ENCODE results near the gene RERE.

Gene RERE

GRCh38 chr1:8543965-8544364, 273.5 kb downstream of the RERE start:
- H3K4me3 ChIP-seq (ENCODE audit: low read length) = no peak overlapping the region
- TF ChIP-seq ZNF274 (IDR thresholded peaks at IDR 0.05; ENCODE audit: low read depth, low read length) = no peak

GRCh38 chr1:8541961-8542521, 275.4 kb downstream of the RERE start:
- H3K4me3 ChIP-seq (ENCODE audit: low read length) = no peak overlapping the region
- TF ChIP-seq ZNF274 (IDR thresholded peaks at IDR 0.05; ENCODE audit: low read depth, low read length) = no peak

GRCh38 chr1:8540971-8541370, 276.5 kb downstream of the RERE start:
- TF ChIP-seq ZNF274 (IDR thresholded peaks at IDR 0.05; ENCODE audit: low read depth, low read length) = no peak
- H3K4me3 ChIP-seq (ENCODE audit: low read length) = no peak overlapping the region

GRCh38 chr1:8540261-8540941, 277.0 kb downstream of the RERE start:
- no peak overlapping the region; the same call in 1 of the 2 replicates for H3K4me3 ChIP-seq (ENCODE audit: low read length)
- TF ChIP-seq ZNF274 (IDR thresholded peaks at IDR 0.05; ENCODE audit: low read depth, low read length) = no peak

- TF ChIP-seq ZNF274 (IDR thresholded peaks at IDR 0.05; ENCODE audit: low read depth, low read length) = no peak
- no peak overlapping the region for H3K4me3 ChIP-seq (ENCODE audit: low read length)
Measured at GRCh38 chr1:8539683-8540082, 277.8 kb downstream of the RERE start.

GRCh38 chr1:8538502-8538901, 278.9 kb downstream of the RERE start:
- H3K4me3 ChIP-seq (ENCODE audit: low read length) = no peak overlapping the region
- no peak for TF ChIP-seq ZNF274 (IDR thresholded peaks at IDR 0.05; ENCODE audit: low read depth, low read length)

GRCh38 chr1:8537991-8538390, 279.4 kb downstream of the RERE start:
- no peak for TF ChIP-seq ZNF274 (IDR thresholded peaks at IDR 0.05; ENCODE audit: low read depth, low read length)

GRCh38 chr1:8536515-8536914, 280.9 kb downstream of the RERE start:
- no peak overlapping the region for H3K4me3 ChIP-seq (ENCODE audit: low read length)
- TF ChIP-seq ZNF274 (IDR thresholded peaks at IDR 0.05; ENCODE audit: low read depth, low read length) = no peak

More at GRCh38 chr1:8537991-8538390, 279.4 kb downstream of the RERE start:
- H3K4me3 ChIP-seq (ENCODE audit: low read length) = no peak overlapping the region

- no peak for TF ChIP-seq ZNF274 (IDR thresholded peaks at IDR 0.05; ENCODE audit: low read depth, low read length)
- H3K4me3 ChIP-seq (ENCODE audit: low read length) = no peak overlapping the region
Measured at GRCh38 chr1:8533907-8534306, 283.5 kb downstream of the RERE start.

- TF ChIP-seq ZNF274 (IDR thresholded peaks at IDR 0.05; ENCODE audit: low read depth, low read length) = no peak
- H3K4me3 ChIP-seq (ENCODE audit: low read length) = peak overlapping the region; percentile 47; the same call in 1 of the 2 replicates
Measured at GRCh38 chr1:8533124-8533523, 284.3 kb downstream of the RERE start.

GRCh38 chr1:8529901-8530300, 287.5 kb downstream of the RERE start:
- no peak for TF ChIP-seq ZNF274 (IDR thresholded peaks at IDR 0.05; ENCODE audit: low read depth, low read length)

GRCh38 chr1:8527941-8528340, 289.5 kb downstream of the RERE start:
- no peak overlapping the region for H3K4me3 ChIP-seq (ENCODE audit: low read length)
- TF ChIP-seq ZNF274 (IDR thresholded peaks at IDR 0.05; ENCODE audit: low read depth, low read length) = no peak

More at GRCh38 chr1:8529901-8530300, 287.5 kb downstream of the RERE start:
- no peak overlapping the region for H3K4me3 ChIP-seq (ENCODE audit: low read length)

- TF ChIP-seq ZNF274 (IDR thresholded peaks at IDR 0.05; ENCODE audit: low read depth, low read length) = no peak
- H3K4me3 ChIP-seq (ENCODE audit: low read length) = peak overlapping the region; percentile 50
Measured at GRCh38 chr1:8525558-8526275, 291.7 kb downstream of the RERE start.

GRCh38 chr1:8525216-8525557, 292.3 kb downstream of the RERE start:
- TF ChIP-seq ZNF274 (IDR thresholded peaks at IDR 0.05; ENCODE audit: low read depth, low read length) = no peak
- peak overlapping the region; percentile 50 for H3K4me3 ChIP-seq (ENCODE audit: low read length)

GRCh38 chr1:8524627-8525157, 292.7 kb downstream of the RERE start:
- TF ChIP-seq ZNF274 (IDR thresholded peaks at IDR 0.05; ENCODE audit: low read depth, low read length) = no peak
- no peak overlapping the region for H3K4me3 ChIP-seq (ENCODE audit: low read length)

All from GM08714 (cell line).